AG04450 (cell line): Measurements from ENCODE around the gene LHFPL6. TPM values are rescaled to one million over a fixed set of nuclear protein-coding genes. Genes with fewer than 3 reads are reported as not detected.

Experiments
- CTCF ChIA-PET: fragments of 300-600, 350-600 bp; formaldehyde crosslinking; extraction: SDS; loops from one replicate; lab custom pipeline; 2022; ENCODE audit warnings: antibody characterized with exemption, inconsistent platforms; lab: Charles Lee
- POLR2A ChIA-PET: fragments of 350-600 bp; formaldehyde crosslinking; extraction: SDS; loops from one replicate; lab custom pipeline; 2021; ENCODE audit warnings: antibody characterized with exemption, inconsistent platforms; lab: Yijun Ruan, JAX
- DNase-seq: peaks from one replicate; pipeline ENCODE4 v3.0.0-alpha.2; 2011; ENCODE audit warnings: low read depth, low spot score
- H3K27ac ChIP-seq: one replicate; pipeline ENCODE4 v1.5.1; 2012; ENCODE audit warnings: low read depth, low read length, control low read depth
- H3K27me3 ChIP-seq: one replicate; pipeline ENCODE4 v1.6.0; 2012; ENCODE audit warnings: low read length; ENCODE audit not compliant: control insufficient read depth, insufficient read depth
- H3K4me3 ChIP-seq: 2 replicates; pipeline ENCODE4 v1.5.1; 2011; ENCODE audit warnings: mild to moderate bottlenecking, low read depth, low read length, control low read depth
- H3K9me3 ChIP-seq: 2 replicates; pipeline ENCODE4 v1.5.1; 2012; ENCODE audit warnings: low read length; ENCODE audit not compliant: control insufficient read depth, insufficient read depth
- polyA plus RNA-seq: library from polyadenylated mRNA; depleted of rRNA; stranded (reverse); fragments of >200 nt; gene quantifications from 2 replicates; pipeline ENCODE4 v1.2.3, GENCODE V29; 2011
- TF ChIP-seq, protein P1 (sequence below): IDR thresholded peaks from 2 replicates; pipeline ENCODE4 v1.5.1; 2011; ENCODE audit warnings: low read depth, low read length, control low read depth, inconsistent platforms

Gene LHFPL6
- polyA plus RNA-seq, 1 experiment, result 40.3 TPM

DNA sequence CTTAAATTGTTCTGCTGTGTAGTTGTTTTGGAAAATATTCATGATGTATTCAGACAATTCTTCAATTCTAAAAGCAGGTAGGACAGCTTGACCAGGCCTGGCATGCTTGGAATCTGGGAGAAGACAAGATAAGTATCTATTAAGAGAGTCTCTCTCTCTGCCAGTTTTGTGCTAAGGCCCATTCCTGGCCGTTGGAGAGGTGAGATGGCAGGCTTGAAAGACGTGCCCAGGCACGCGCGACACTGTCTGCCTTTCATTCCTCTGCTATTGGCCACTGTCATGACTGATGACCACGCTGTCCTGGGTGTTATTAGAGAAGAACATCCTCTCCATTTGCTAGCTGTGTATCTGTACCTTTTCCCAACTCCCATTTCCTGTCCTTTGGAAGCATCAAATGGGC lies 90.3 kb downstream of the LHFPL6 start:
- no peak overlapping the region for H3K27ac ChIP-seq
- H3K4me3 ChIP-seq, result no peak overlapping the region
- no peaks in the 10 kb centered on the region for H3K27me3 ChIP-seq
- ChIA-PET POLR2A (no interaction called here), CTCF (no interaction called here)
- TF ChIP-seq, protein P1, sequence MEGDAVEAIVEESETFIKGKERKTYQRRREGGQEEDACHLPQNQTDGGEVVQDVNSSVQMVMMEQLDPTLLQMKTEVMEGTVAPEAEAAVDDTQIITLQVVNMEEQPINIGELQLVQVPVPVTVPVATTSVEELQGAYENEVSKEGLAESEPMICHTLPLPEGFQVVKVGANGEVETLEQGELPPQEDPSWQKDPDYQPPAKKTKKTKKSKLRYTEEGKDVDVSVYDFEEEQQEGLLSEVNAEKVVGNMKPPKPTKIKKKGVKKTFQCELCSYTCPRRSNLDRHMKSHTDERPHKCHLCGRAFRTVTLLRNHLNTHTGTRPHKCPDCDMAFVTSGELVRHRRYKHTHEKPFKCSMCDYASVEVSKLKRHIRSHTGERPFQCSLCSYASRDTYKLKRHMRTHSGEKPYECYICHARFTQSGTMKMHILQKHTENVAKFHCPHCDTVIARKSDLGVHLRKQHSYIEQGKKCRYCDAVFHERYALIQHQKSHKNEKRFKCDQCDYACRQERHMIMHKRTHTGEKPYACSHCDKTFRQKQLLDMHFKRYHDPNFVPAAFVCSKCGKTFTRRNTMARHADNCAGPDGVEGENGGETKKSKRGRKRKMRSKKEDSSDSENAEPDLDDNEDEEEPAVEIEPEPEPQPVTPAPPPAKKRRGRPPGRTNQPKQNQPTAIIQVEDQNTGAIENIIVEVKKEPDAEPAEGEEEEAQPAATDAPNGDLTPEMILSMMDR, result no peak
- no peaks in the 10 kb centered on the region for H3K9me3 ChIP-seq
- DNase-seq, result no peak

DNA sequence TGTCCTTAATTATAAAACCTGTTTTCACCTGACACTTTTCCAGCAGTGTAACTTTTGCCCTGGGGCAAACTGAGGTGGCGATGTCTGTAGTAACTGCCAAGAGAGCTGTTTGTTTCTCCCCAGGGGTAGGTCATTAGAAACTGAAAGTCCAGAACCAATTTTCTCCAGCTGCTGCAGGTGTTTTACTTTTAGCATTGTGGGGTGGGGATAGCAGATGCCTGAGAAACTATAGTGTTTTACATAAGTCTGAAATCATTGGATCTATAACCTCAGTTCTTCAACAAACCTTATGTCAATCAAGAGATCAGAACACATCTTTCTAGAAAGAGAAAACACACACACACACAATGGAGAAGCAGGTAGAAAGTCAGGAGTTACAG lies 92.7 kb downstream of the LHFPL6 start:
- Histone ChIP-seq H3K4me3 (no peak overlapping the region), H3K27me3 (no peaks in the 10 kb centered on the region), H3K27ac (no peak overlapping the region), H3K9me3 (no peaks in the 10 kb centered on the region)
- ChIA-PET POLR2A (no interaction called here), CTCF (no interaction called here)
- TF ChIP-seq, protein P1, result no peak
- DNase-seq, result no peak

DNA sequence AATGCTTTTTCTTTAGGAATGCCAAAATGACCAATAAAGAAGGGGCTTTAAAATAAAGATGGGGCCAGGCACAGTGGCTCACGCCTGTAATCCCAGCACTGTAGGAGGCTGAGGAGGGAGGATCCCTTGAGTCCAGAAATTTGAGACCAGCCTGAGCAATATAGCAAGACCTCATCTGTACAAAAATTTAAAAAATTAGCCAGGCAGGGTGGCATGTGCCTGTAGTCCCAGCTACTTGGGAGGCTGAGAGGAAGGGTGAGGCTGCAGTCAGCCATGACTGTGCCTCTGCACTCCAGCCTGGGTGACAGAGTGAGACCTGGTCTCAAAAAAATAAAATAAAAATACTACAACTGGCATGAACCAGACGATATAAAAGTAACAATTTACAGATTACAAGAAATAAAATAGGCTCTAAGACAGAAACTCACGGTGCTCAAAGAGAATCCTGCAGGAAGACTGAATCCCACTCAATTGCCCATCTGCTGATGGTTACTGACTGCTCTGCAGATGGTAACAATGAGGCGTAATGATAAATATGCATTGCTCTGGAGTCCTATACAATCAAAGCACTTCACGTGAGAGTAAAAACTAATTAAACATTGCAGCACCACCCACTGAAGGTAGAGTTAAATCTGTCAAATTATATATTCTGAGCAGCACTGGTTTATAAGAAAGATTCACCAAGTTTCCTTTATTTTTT lies 93.2 kb downstream of the LHFPL6 start:
- DNase-seq, result no peak
- ChIA-PET POLR2A (no interaction called here), CTCF (no interaction called here)
- Histone ChIP-seq H3K27ac (no peak overlapping the region), H3K9me3 (no peaks in the 10 kb centered on the region), H3K27me3 (no peaks in the 10 kb centered on the region), H3K4me3 (no peak overlapping the region)
- TF ChIP-seq, protein P1, result no peak

DNA sequence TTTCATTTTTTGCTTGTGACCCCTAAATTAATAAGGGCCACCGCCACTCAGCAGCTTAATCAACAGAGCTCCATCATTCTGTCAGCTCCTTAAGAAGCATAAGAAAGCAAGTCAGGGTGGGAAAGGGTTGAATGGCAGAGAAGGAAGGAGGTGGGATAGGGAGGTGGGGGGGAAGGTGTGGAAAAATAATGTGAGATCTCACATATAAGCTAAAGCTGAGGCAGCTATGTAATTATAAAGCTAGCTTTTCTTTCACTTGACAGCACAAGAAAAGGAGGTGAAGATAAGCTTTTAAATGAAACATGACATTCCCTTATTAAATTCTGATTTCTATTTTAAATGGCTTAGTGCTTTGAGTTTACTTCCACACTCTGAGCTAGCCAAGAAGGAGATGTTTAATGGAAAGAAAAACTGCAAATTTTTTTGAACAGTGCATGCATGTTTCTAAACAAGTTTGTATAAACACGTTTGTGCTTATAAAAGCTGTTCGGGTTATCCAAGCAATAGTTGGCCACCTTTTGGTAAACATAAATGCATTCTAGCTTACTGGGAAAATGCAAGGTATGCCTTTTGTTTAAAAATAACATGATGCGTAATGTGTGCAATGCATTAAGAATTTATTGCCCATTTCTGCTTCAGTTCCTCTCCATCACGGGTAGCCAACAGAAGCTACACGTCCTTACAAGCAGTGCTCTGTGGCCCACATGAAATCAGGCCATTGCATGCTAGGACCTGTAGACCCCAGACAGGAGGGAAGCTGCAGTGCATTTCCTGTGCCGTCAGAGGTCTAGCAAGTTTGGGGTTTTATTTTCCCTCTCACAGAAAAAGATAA lies 96.2 kb downstream of the LHFPL6 start:
- H3K4me3 ChIP-seq, result no peak overlapping the region
- H3K27ac ChIP-seq, result peak overlapping the region; percentile 40
- peak; percentile 57 for DNase-seq
- ChIA-PET POLR2A (interaction anchor here (1.4 to 1.5 kb wide), 2 partner anchors 21 to 96 kb away, joined by 4 to 9 read pairs; partner anchors contain the start of gene LHFPL6), CTCF (interaction anchor here (0.8 to 2.3 kb wide), 5 partner anchors 9 to 109 kb away, joined by 3 to 7 read pairs (median 3); no protein-coding TSS in a partner anchor)
- TF ChIP-seq, protein P1, result no peak
- no peaks in the 10 kb centered on the region for H3K9me3 ChIP-seq
- no peaks in the 10 kb centered on the region for H3K27me3 ChIP-seq

DNA sequence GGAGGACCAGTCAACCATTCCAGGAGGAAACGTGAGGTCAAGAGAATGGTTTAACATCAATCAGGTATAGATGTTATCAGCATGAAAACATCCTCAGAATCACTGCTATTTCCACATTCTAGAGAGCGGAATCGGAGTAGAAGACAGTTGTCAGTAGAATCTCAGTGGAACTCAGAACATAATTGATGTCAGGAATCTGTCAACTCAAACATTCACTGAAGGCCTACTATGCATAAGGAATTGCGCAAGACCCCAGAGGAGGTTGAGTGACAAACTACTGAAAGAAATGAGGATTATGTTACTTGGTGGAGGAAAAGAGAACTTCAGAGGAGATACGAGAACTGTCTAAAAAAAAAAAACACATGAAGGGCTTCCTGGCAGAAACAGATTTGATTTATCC lies 97.8 kb downstream of the LHFPL6 start:
- CTCF ChIA-PET, result interaction anchor here (2.3 kb wide), 1 partner anchor 106 kb away, joined by 7 read pairs; no protein-coding TSS in a partner anchor
- no peaks in the 10 kb centered on the region for H3K9me3 ChIP-seq
- no peaks in the 10 kb centered on the region for H3K27me3 ChIP-seq
- no peak overlapping the region for H3K4me3 ChIP-seq
- DNase-seq, result no peak
- H3K27ac ChIP-seq, result no peak overlapping the region
- POLR2A ChIA-PET, result no interaction called here
- TF ChIP-seq, protein P1, result no peak
